Measurements from ENCODE around the gene ESRP2.

DNA sequence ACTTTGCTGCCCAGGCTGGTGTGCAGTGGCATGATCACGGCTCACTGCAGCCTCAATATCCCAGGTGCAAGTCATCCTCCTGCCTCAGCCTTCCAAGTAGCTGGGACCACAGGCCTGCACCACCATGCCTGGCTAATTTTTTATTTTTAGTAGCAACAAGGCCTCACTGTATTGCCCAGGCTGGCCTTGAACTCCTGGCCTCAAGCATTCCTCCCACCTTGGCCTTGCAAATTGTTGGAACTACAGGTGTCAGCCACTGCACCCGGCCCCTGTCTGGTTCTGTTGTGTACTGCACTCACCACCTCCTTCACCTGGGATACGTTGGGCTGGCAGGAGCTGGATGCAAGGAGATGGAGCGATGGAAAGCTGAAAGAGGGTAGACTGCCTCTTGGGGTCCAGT lies 17.8 kb upstream of the ESRP2 start:
- TF ChIP-seq, protein P1, sequence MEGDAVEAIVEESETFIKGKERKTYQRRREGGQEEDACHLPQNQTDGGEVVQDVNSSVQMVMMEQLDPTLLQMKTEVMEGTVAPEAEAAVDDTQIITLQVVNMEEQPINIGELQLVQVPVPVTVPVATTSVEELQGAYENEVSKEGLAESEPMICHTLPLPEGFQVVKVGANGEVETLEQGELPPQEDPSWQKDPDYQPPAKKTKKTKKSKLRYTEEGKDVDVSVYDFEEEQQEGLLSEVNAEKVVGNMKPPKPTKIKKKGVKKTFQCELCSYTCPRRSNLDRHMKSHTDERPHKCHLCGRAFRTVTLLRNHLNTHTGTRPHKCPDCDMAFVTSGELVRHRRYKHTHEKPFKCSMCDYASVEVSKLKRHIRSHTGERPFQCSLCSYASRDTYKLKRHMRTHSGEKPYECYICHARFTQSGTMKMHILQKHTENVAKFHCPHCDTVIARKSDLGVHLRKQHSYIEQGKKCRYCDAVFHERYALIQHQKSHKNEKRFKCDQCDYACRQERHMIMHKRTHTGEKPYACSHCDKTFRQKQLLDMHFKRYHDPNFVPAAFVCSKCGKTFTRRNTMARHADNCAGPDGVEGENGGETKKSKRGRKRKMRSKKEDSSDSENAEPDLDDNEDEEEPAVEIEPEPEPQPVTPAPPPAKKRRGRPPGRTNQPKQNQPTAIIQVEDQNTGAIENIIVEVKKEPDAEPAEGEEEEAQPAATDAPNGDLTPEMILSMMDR (conservative IDR thresholded peaks at IDR 0.05; ENCODE audit: low read length): no peak
- no peak for TF ChIP-seq EZH2phosphoT487 (IDR thresholded peaks at IDR 0.05; ENCODE audit: borderline replicate concordance)
